ENCODE data around the gene CACNA1B. TPM values are rescaled to one million over a fixed set of nuclear protein-coding genes. Genes with fewer than 3 reads are reported as not detected.

Gene CACNA1B
- total and polyA plus RNA-seq, 9 donors = 0.01 to 3.8 (median 0.16) TPM; not detected in 1

GRCh38 chr9:137986268-137987099 lies 108.9 kb downstream of the CACNA1B start:
- Histone ChIP-seq H3K4me3 (no peak overlapping the region), H3K9me3 (no peaks in the 10 kb centered on the region), H3K27me3 (no peaks in the 10 kb centered on the region), H3K27ac (no peak overlapping the region), H3K36me3 (no peaks in the 10 kb centered on the region), H3K4me1 (ENCODE audit: insufficient read depth) (no peaks in the 10 kb centered on the region)
- DNase-seq = no peak
- no peak for TF ChIP-seq EP300 (IDR thresholded peaks at IDR 0.05)
- no peak for TF ChIP-seq POLR2A (IDR thresholded peaks at IDR 0.05)
- no peak for TF ChIP-seq CTCF (IDR thresholded peaks at IDR 0.05)
- intact Hi-C loops (cut with DNase I) = no loop called here
- WGBS, 3 donors = 79 to 83% (median 81%) methylated on average over 22 of the region's 22 CpGs

DNA sequence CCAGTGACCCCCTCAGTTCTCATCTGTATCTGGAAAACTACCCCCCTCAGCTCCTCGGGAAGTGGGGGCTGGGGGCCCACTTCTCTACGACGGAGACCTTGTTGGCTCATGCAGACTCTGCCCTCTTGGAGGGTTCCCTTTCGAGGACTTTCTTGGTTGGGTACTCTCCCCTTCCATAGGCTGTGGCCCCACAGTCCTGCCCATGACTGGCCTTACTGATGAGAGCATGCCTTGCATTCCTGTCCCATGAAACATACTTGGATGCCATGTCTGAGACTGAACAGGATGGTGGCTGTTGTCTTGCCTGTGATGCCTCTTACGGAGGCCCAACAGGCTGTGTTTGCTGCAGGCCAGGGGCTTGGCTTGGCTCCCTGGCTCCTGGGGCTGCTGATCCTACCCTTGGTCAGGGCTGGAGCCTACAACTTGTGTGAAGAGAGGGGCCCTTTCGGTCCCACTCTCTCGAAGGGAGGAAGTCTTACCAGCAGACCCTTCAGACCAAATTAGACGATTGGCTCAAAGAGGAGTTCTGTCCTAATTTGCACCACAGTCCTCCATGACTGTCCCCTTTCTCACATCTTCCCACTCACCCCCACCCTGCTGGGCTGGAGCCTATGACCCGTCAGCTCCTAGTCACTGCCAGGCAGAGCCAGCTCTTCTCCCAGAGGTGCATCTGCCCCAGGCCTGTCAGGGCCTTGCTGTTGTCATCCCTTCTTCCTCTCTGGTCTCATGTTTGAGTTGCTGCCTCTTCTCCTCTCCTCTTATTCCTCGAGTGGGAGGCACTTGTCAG lies 109.9 kb downstream of the CACNA1B start:
- no peak overlapping the region for H3K4me3 ChIP-seq
- no peak overlapping the region for H3K27ac ChIP-seq
- intact Hi-C loops (cut with DNase I) = no loop called here
- no peak for TF ChIP-seq EP300 (IDR thresholded peaks at IDR 0.05)
- TF ChIP-seq CTCF (IDR thresholded peaks at IDR 0.05) = no peak
- no peak for TF ChIP-seq POLR2A (IDR thresholded peaks at IDR 0.05)
- H3K36me3 ChIP-seq = no peaks in the 10 kb centered on the region
- WGBS, 3 donors = 77 to 86% (median 81%) methylated on average over 10 of the region's 10 CpGs
- H3K27me3 ChIP-seq = no peaks in the 10 kb centered on the region
- H3K9me3 ChIP-seq = no peaks in the 10 kb centered on the region
- no peak for DNase-seq
- no peaks in the 10 kb centered on the region for H3K4me1 ChIP-seq (ENCODE audit: insufficient read depth)

- Histone ChIP-seq H3K4me3 (no peak overlapping the region), H3K36me3 (no peaks in the 10 kb centered on the region), H3K27me3 (no peaks in the 10 kb centered on the region), H3K9me3 (no peaks in the 10 kb centered on the region), H3K27ac (no peak overlapping the region), H3K4me1 (ENCODE audit: insufficient read depth) (no peaks in the 10 kb centered on the region)
- TF ChIP-seq POLR2A (IDR thresholded peaks at IDR 0.05) (no peak), CTCF (IDR thresholded peaks at IDR 0.05) (no peak), EP300 (IDR thresholded peaks at IDR 0.05) (no peak)
- intact Hi-C loops (cut with DNase I) = no loop called here
- 68 to 75% (median 71%) methylated on average over 8 of the region's 8 CpGs for WGBS, 3 donors
- DNase-seq = no peak
These were observed 110.5 kb downstream of the CACNA1B start for GRCh38 chr9:137988051-137988450.

GRCh38 chr9:137988701-137989100 lies 111.1 kb downstream of the CACNA1B start:
- intact Hi-C loops (cut with DNase I) = no loop called here
- Histone ChIP-seq H3K4me1 (ENCODE audit: insufficient read depth) (no peaks in the 10 kb centered on the region), H3K27ac (no peak overlapping the region), H3K9me3 (no peaks in the 10 kb centered on the region), H3K36me3 (no peaks in the 10 kb centered on the region), H3K4me3 (no peak overlapping the region), H3K27me3 (no peaks in the 10 kb centered on the region)
- 88 to 90% (median 88%) methylated on average over 1 of the region's 1 CpG for WGBS, 3 donors
- DNase-seq = no peak
- TF ChIP-seq EP300 (IDR thresholded peaks at IDR 0.05) (no peak), CTCF (IDR thresholded peaks at IDR 0.05) (no peak), POLR2A (IDR thresholded peaks at IDR 0.05) (no peak)
